H9 (cell line): ENCODE data around the gene UGT1A8. TPM values are rescaled to one million over a fixed set of nuclear protein-coding genes. Genes with fewer than 3 reads are reported as not detected.

Experiments
- DNase-seq: peaks from one replicate; pipeline ENCODE4 v3.0.0-alpha.2; 2017
- H2AFZ ChIP-seq: one replicate; pipeline ENCODE4 v1.6.1; 2013; ENCODE audit warnings: mild to moderate bottlenecking, low read length, control low read depth, moderate library complexity
- H2AK5ac ChIP-seq: 2 replicates; pipeline ENCODE4 v1.6.1; 2013; ENCODE audit warnings: low read length, control low read depth, mixed read lengths; ENCODE audit not compliant: insufficient read length
- H2BK120ac ChIP-seq: one replicate; pipeline ENCODE4 v1.6.1; 2013; ENCODE audit warnings: low read depth, mild to moderate bottlenecking, low read length, control low read depth, inconsistent platforms; ENCODE audit not compliant: poor library complexity, severe bottlenecking
- H2BK12ac ChIP-seq: 2 replicates; pipeline ENCODE4 v1.6.1; 2013; ENCODE audit warnings: low read length, control low read depth, mixed read lengths, low read depth; ENCODE audit not compliant: insufficient read length
- H2BK15ac ChIP-seq: 2 replicates; pipeline ENCODE4 v1.6.1; 2013; ENCODE audit warnings: low read depth, low read length, control low read depth
- H2BK20ac ChIP-seq: one replicate; pipeline ENCODE4 v1.6.1; 2013; ENCODE audit warnings: low read depth, mild to moderate bottlenecking, low read length, control low read depth, inconsistent platforms; ENCODE audit not compliant: poor library complexity, severe bottlenecking
- H2BK5ac ChIP-seq: 2 replicates; pipeline ENCODE4 v1.6.1; 2013; ENCODE audit warnings: low read length, control low read depth, mixed read lengths; ENCODE audit not compliant: insufficient read length
- H3K14ac ChIP-seq: 2 replicates; pipeline ENCODE4 v1.6.1; 2013; ENCODE audit warnings: low read length, control low read depth; ENCODE audit not compliant: insufficient read depth
- H3K18ac ChIP-seq: 2 replicates; pipeline ENCODE4 v1.6.1; 2013; ENCODE audit warnings: low read depth, mild to moderate bottlenecking, mixed read lengths, low read length, control low read depth; ENCODE audit not compliant: insufficient read length
- H3K23ac ChIP-seq: 2 replicates; pipeline ENCODE4 v1.6.1; 2013; ENCODE audit warnings: low read length, control low read depth, mixed read lengths, low read depth; ENCODE audit not compliant: insufficient read length
- H3K23me2 ChIP-seq: 2 replicates; pipeline ENCODE4 v1.6.1; 2013; ENCODE audit warnings: low read depth, mild to moderate bottlenecking, mixed read lengths, low read length, control low read depth; ENCODE audit not compliant: insufficient read length, poor library complexity, severe bottlenecking
- H3K27ac ChIP-seq: 2 replicates; pipeline ENCODE4 v1.5.1; 2013; ENCODE audit warnings: low read length, control low read depth, mixed read lengths, low read depth; ENCODE audit not compliant: insufficient read length
- H3K27me3 ChIP-seq: 2 replicates; pipeline ENCODE4 v1.6.1; 2013; ENCODE audit warnings: low read length, control low read depth, inconsistent platforms; ENCODE audit not compliant: insufficient read depth
- H3K4ac ChIP-seq: 2 replicates; pipeline ENCODE4 v1.6.1; 2013; ENCODE audit warnings: low read depth, mild to moderate bottlenecking, control low read depth, inconsistent platforms, low read length, moderate library complexity
- H3K4me1 ChIP-seq: 2 replicates; pipeline ENCODE4 v1.6.1; 2013; ENCODE audit warnings: low read length, control low read depth, inconsistent platforms; ENCODE audit not compliant: insufficient read depth
- H3K4me2 ChIP-seq: 2 replicates; pipeline ENCODE4 v1.6.1; 2013; ENCODE audit warnings: low read length, control low read depth, mixed read lengths; ENCODE audit not compliant: insufficient read length, insufficient read depth
- H3K56ac ChIP-seq: 2 replicates; pipeline ENCODE4 v1.6.1; 2013; ENCODE audit warnings: low read depth, mild to moderate bottlenecking, mixed read lengths, low read length, control low read depth; ENCODE audit not compliant: insufficient read length
- H3K79me1 ChIP-seq: 2 replicates; pipeline ENCODE4 v1.6.1; 2013; ENCODE audit warnings: low read depth, mild to moderate bottlenecking, moderate library complexity, low read length, control low read depth, inconsistent platforms; ENCODE audit not compliant: insufficient read depth, poor library complexity, severe bottlenecking
- H3K79me2 ChIP-seq: 2 replicates; pipeline ENCODE4 v1.6.1; 2013; ENCODE audit warnings: low read length, control low read depth, inconsistent platforms; ENCODE audit not compliant: insufficient read depth
- H3K9ac ChIP-seq: 2 replicates; pipeline ENCODE4 v1.6.1; 2013; ENCODE audit warnings: low read length, control low read depth, mixed read lengths; ENCODE audit not compliant: insufficient read length; ENCODE audit errors: extremely low read depth
- H3K9me3 ChIP-seq: one replicate; pipeline ENCODE4 v1.6.1; 2013; ENCODE audit warnings: low read depth, low read length, inconsistent platforms; ENCODE audit not compliant: control insufficient read depth
- H3T11ph ChIP-seq: one replicate; pipeline ENCODE4 v1.6.1; 2013; ENCODE audit warnings: mild to moderate bottlenecking, low read length, control low read depth, inconsistent platforms
- H4K20me1 ChIP-seq: one replicate; pipeline ENCODE4 v1.6.1; 2013; ENCODE audit not compliant: control insufficient read depth, insufficient read length, insufficient read depth
- H4K5ac ChIP-seq: 2 replicates; pipeline ENCODE4 v1.6.1; 2013; ENCODE audit warnings: low read depth, mild to moderate bottlenecking, mixed read lengths, low read length, control low read depth; ENCODE audit not compliant: insufficient read length
- H4K8ac ChIP-seq: replicated peaks from 2 replicates; pipeline ENCODE4 v1.6.1; 2013; ENCODE audit warnings: low read length, control low read depth, mixed read lengths, low read depth; ENCODE audit not compliant: insufficient read length
- H4K91ac ChIP-seq: 2 replicates; pipeline ENCODE4 v1.6.1; 2013; ENCODE audit warnings: low read depth, mild to moderate bottlenecking, moderate library complexity, mixed read lengths, low read length, control low read depth; ENCODE audit not compliant: insufficient read length
- H3K27ac Mint-ChIP-seq, 3 experiments: 2 replicates in 2 of 3; 3 replicates in 1 of 3; pipeline ENCODE4 v1.8.0; 2020 to 2021; ENCODE audit warnings: mixed read lengths in 3 of 3, mild to moderate bottlenecking in 1 of 3, moderate library complexity in 1 of 3
- H3K27me3 Mint-ChIP-seq: 2 replicates; pipeline ENCODE4 v1.8.0; 2021; ENCODE audit warnings: low read depth, mild to moderate bottlenecking, moderate library complexity, mixed read lengths
- H3K36me3 Mint-ChIP-seq, 3 experiments: 2 replicates in 2 of 3; 3 replicates in 1 of 3; pipeline ENCODE4 v1.8.0; 2020 to 2021; ENCODE audit warnings: low read depth in 3 of 3, mixed read lengths in 3 of 3; ENCODE audit not compliant: insufficient read depth in 1 of 3
- H3K4me1 Mint-ChIP-seq, 2 experiments: 2 replicates each; pipeline ENCODE4 v1.8.0; 2020; ENCODE audit warnings: mixed read lengths in 2 of 2
- H3K4me3 Mint-ChIP-seq, 2 experiments: 2 replicates in 1 of 2; 3 replicates in 1 of 2; pipeline ENCODE4 v1.8.0; 2020 to 2021; ENCODE audit warnings: mild to moderate bottlenecking in 2 of 2, mixed read lengths in 2 of 2, moderate library complexity in 1 of 2
- H3K9me3 Mint-ChIP-seq, 2 experiments: 2 replicates in 1 of 2; 3 replicates in 1 of 2; pipeline ENCODE4 v1.8.0; 2020; ENCODE audit warnings: mild to moderate bottlenecking in 2 of 2, mixed read lengths in 2 of 2, moderate library complexity in 1 of 2
- WGBS: extraction: QIAGEN DNeasy Blood & Tissue Kit; methylation state at CpG from one replicate; pipeline ENCODE4 v1.1.7; 2013; ENCODE audit warnings: missing lambda C conversion rate, low lambda C conversion rate, mixed read lengths; ENCODE audit not compliant: insufficient read length; ENCODE audit errors: extremely low coverage; 5-methylcytosine and 5-hydroxymethylcytosine counted together
- total RNA-seq: library from RNA; stranded (reverse); gene quantifications from 2 replicates; pipeline ENCODE4 v1.2.1, GENCODE V29; 2021
- TF ChIP-seq, protein P1 (sequence below): fragments of 200-600 bp; sonication (generic); conservative IDR thresholded peaks from 3 replicates; pipeline ENCODE4 v1.8.0; 2021; ENCODE audit warnings: antibody characterized with exemption, mild to moderate bottlenecking

The UGT1A8 gene
- total RNA-seq, 1 experiment from 2014 or later, result not detected

DNA sequence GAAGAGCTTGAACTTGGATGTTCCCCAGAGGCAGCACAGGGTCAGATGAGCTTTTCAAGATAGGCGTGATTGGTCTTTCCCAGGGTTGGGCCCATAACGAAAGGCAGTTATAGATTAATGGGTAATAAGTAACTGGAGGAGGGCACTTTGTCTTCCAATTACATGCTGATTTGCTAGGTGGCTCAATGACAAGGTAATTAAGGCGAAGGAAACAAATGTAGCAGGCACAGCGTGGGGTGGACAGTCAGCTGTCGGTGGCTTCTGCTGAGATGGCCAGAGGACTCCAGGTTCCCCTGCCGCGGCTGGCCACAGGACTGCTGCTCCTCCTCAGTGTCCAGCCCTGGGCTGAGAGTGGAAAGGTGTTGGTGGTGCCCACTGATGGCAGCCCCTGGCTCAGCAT lies 101.1 kb downstream of the UGT1A8 start, which contains the start of gene UGT1A4:
Gene UGT1A4 (plus strand): TSS at position 185 of the 400 bp plus-strand sequence. CDS start 85 bp downstream, at position 270.
- H4K20me1 ChIP-seq, result no peaks in the 10 kb centered on the region
- H3K4ac ChIP-seq, result no peak within 1 kb of the TSS
- no peak within 1 kb of the TSS for H2BK15ac ChIP-seq
- no peaks in the 10 kb centered on the region for H3K79me1 ChIP-seq
- no peak within 1 kb of the TSS for H3K18ac ChIP-seq
- Mint-ChIP-seq H3K27me3 (peaks cover 6% of the 10 kb centered on the region), H3K9me3 (peaks cover 9 to 12% of the 10 kb centered on the region in 2 experiments; a peak in 4 of 5 replicates), H3K4me3 (no peak within 1 kb of the TSS), H3K27ac (no peak within 1 kb of the TSS), H3K4me1 (peaks cover 0 to 2% of the 10 kb centered on the region in 2 experiments; a peak in 1 of 4 replicates), H3K36me3 (no peaks in the 10 kb centered on the region; a peak in 1 of 7 replicates)
- no peaks in the 10 kb centered on the region for H3K23me2 ChIP-seq
- H2AK5ac ChIP-seq, result no peak within 1 kb of the TSS
- no peak within 1 kb of the TSS for H3K56ac ChIP-seq
- no peak within 1 kb of the TSS for H2BK20ac ChIP-seq
- no peak within 1 kb of the TSS for H3K9ac ChIP-seq
- no peak within 1 kb of the TSS for H2BK5ac ChIP-seq
- no peak within 1 kb of the TSS for H4K91ac ChIP-seq
- H4K5ac ChIP-seq, result no peak within 1 kb of the TSS
- no peak within 1 kb of the TSS for H2BK12ac ChIP-seq
- H3K23ac ChIP-seq, result no peak within 1 kb of the TSS
- no peak within 1 kb of the TSS; the same call in 1 of the 2 replicates for H3K14ac ChIP-seq
- WGBS, result no CpG with 5 or more reads among the region's 7 CpGs
- no peak for DNase-seq
- no peak within 1 kb of the TSS for H4K8ac ChIP-seq
- H3K79me2 ChIP-seq, result no peaks in the 10 kb centered on the region
- H3K27me3 ChIP-seq, result no peaks in the 10 kb centered on the region
- no peak within 1 kb of the TSS for H2BK120ac ChIP-seq
- no peak within 1 kb of the TSS for H3K4me2 ChIP-seq
- no peak within 1 kb of the TSS for H3T11ph ChIP-seq
- no peaks in the 10 kb centered on the region for H3K4me1 ChIP-seq
- TF ChIP-seq, protein P1, sequence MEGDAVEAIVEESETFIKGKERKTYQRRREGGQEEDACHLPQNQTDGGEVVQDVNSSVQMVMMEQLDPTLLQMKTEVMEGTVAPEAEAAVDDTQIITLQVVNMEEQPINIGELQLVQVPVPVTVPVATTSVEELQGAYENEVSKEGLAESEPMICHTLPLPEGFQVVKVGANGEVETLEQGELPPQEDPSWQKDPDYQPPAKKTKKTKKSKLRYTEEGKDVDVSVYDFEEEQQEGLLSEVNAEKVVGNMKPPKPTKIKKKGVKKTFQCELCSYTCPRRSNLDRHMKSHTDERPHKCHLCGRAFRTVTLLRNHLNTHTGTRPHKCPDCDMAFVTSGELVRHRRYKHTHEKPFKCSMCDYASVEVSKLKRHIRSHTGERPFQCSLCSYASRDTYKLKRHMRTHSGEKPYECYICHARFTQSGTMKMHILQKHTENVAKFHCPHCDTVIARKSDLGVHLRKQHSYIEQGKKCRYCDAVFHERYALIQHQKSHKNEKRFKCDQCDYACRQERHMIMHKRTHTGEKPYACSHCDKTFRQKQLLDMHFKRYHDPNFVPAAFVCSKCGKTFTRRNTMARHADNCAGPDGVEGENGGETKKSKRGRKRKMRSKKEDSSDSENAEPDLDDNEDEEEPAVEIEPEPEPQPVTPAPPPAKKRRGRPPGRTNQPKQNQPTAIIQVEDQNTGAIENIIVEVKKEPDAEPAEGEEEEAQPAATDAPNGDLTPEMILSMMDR, result no peak
- H3K27ac ChIP-seq, result no peak within 1 kb of the TSS
- no peak within 1 kb of the TSS for H2AFZ ChIP-seq
- H3K9me3 ChIP-seq, result no peaks in the 10 kb centered on the region
